OCI-LY3 (cell line): ENCODE results near the gene PADI2.

Experiments
- H2AFZ ChIP-seq: fragments of 200-600, 300-600 bp; shearing (Covaris generic); 2 replicates; pipeline ENCODE4 v1.6.0; 2014; ENCODE audit warnings: antibody characterized with exemption, low read depth, low read length
- H3K27ac ChIP-seq: fragments of 200-600, 300-600 bp; sonication (generic); 2 replicates; pipeline ENCODE4 v1.5.1; 2014; ENCODE audit warnings: mild to moderate bottlenecking, low read length, moderate library complexity, mixed read lengths
- H3K27me3 ChIP-seq: fragments of 200-600, 300-600 bp; sonication (generic); 2 replicates; pipeline ENCODE4 v1.6.1; 2014; ENCODE audit warnings: low read depth, low read length, mixed read lengths
- H3K36me3 ChIP-seq: fragments of 200-600, 300-600 bp; sonication (generic); replicated peaks from 2 replicates; pipeline ENCODE3; 2014; ENCODE audit warnings: low read depth, low read length, mixed read lengths
- H3K4me1 ChIP-seq: fragments of 300-600, 200-600 bp; sonication (generic); 2 replicates; pipeline ENCODE4 v1.6.1; 2014; ENCODE audit warnings: low read length, mixed read lengths
- H3K4me2 ChIP-seq: fragments of 200-600, 300-600 bp; sonication (generic); 2 replicates; pipeline ENCODE4 v1.6.1; 2014; ENCODE audit warnings: low read length, mixed read lengths
- H3K4me3 ChIP-seq: fragments of 300-600, 200-600 bp; sonication (generic); 2 replicates; pipeline ENCODE4 v1.5.1; 2014; ENCODE audit warnings: antibody characterized with exemption, mild to moderate bottlenecking, low read length, moderate library complexity
- H3K79me2 ChIP-seq: fragments of 300-600, 200-600 bp; shearing (Covaris generic); 2 replicates; pipeline ENCODE4 v1.6.1; 2014; ENCODE audit warnings: mild to moderate bottlenecking, low read length, mixed read lengths
- H3K9ac ChIP-seq: fragments of 300-600, 200-600 bp; shearing (Covaris generic); 2 replicates; pipeline ENCODE4 v1.6.0; 2014; ENCODE audit warnings: mild to moderate bottlenecking, low read length, moderate library complexity
- H3K9me3 ChIP-seq: fragments of 200-600, 300-600 bp; shearing (Covaris generic); 2 replicates; pipeline ENCODE4 v1.6.1; 2014; ENCODE audit warnings: low read length, mixed read lengths; ENCODE audit not compliant: insufficient read depth
- H4K20me1 ChIP-seq: fragments of 200-600, 300-600 bp; sonication (generic); 2 replicates; pipeline ENCODE4 v1.6.1; 2016; ENCODE audit warnings: low read length, mixed read lengths; ENCODE audit not compliant: insufficient read depth
- EZH2phosphoT487 ChIP-seq: fragments of 200-600 bp; shearing (Covaris generic); IDR thresholded peaks from 2 replicates; pipeline ENCODE4 v1.6.1; 2018; ENCODE audit warnings: antibody characterized with exemption, mixed run types, low read depth
- TF ChIP-seq, protein P1 (sequence below): fragments of 200-600, 300-600 bp; sonication (generic); IDR thresholded peaks from 2 replicates; pipeline ENCODE4 v1.5.1; 2014; ENCODE audit warnings: antibody characterized with exemption, low read length, low read depth

Gene PADI2

DNA sequence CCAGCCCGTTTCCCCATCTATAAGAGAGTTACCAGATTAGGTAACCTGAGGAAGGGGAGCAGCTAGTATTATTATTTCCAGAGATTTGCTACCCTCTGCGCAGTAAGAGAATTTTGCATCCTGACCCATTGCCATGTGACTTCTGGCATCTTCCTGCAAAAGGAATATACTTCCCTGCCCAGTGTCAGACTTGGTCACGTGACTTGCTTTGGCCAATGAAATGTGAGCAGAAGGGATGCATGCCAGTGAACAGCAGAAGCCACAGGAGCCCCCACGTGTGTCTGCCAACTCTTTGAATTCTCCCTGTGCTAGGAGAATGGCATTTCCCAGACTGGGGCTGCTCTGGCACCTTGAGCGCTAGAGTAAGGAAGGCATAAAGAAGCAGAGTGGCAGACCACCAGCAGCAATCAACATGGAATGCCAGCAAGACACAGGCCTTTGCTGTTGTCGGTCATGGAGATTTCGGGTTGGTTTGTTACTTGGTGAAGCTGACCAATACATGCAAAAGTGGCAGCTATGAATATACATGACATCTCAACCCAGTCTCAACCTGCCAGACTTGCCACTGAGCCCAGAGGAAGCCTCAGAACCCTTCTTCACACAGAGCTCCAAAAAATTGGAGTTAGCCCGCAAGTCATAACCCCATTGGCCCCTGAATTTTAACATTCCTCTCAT lies 39.0 kb downstream of the PADI2 start:
- no peak overlapping the region for H2AFZ ChIP-seq
- H3K4me1 ChIP-seq = peaks cover 6% of the 10 kb centered on the region
- H3K27ac ChIP-seq = no peak overlapping the region
- H3K36me3 ChIP-seq = no peaks in the 10 kb centered on the region
- TF ChIP-seq, protein P1, sequence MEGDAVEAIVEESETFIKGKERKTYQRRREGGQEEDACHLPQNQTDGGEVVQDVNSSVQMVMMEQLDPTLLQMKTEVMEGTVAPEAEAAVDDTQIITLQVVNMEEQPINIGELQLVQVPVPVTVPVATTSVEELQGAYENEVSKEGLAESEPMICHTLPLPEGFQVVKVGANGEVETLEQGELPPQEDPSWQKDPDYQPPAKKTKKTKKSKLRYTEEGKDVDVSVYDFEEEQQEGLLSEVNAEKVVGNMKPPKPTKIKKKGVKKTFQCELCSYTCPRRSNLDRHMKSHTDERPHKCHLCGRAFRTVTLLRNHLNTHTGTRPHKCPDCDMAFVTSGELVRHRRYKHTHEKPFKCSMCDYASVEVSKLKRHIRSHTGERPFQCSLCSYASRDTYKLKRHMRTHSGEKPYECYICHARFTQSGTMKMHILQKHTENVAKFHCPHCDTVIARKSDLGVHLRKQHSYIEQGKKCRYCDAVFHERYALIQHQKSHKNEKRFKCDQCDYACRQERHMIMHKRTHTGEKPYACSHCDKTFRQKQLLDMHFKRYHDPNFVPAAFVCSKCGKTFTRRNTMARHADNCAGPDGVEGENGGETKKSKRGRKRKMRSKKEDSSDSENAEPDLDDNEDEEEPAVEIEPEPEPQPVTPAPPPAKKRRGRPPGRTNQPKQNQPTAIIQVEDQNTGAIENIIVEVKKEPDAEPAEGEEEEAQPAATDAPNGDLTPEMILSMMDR = no peak
- no peak for TF ChIP-seq EZH2phosphoT487
- H4K20me1 ChIP-seq = no peaks in the 10 kb centered on the region
- no peak overlapping the region for H3K4me3 ChIP-seq
- H3K4me2 ChIP-seq = no peak overlapping the region
- no peaks in the 10 kb centered on the region for H3K79me2 ChIP-seq
- no peaks in the 10 kb centered on the region for H3K9me3 ChIP-seq
- H3K27me3 ChIP-seq = no peaks in the 10 kb centered on the region
- H3K9ac ChIP-seq = no peak overlapping the region

DNA sequence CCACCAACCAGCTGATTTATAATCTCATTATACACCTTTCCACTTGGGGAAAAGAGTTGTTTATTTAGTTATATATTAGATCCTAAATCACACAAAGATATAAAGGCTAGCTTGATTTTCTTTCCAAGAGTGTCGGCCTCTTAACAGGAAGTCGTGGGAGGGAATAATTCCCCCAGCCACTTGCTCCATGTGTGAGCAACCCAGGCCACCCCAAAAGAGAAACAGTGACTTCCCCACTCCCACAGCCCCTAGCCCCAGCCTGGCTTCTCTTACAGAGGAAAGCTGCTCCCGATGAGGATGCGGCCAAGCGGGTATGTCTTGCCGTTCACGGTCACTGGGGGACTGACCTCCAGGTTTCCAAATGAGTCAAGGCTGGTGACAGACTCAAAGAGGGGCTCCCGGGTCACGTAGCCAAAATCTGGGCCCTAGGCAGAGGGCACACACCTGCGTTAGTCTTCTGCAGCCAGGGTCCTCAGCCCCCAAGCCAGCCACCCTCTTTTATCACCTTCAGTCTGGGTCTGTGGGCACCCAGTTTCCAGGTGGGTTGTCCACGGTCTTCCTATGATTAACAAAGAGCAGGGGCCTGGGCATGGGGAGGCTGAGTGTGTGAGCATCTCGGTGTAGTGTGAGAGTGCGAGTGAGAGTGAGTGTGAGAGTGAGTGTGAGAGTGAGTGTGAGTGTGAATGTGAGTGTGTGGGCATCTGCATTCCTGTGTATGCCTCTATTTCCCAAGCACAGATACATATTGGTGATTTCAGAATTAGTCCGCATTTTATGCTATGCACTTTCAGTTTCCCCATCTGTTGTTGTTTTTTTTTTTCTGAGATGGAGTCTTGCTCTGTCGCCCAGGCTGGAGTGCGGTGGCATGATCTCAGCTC lies 40.0 kb downstream of the PADI2 start:
- TF ChIP-seq EZH2phosphoT487 = no peak
- TF ChIP-seq, protein P1 = no peak

DNA sequence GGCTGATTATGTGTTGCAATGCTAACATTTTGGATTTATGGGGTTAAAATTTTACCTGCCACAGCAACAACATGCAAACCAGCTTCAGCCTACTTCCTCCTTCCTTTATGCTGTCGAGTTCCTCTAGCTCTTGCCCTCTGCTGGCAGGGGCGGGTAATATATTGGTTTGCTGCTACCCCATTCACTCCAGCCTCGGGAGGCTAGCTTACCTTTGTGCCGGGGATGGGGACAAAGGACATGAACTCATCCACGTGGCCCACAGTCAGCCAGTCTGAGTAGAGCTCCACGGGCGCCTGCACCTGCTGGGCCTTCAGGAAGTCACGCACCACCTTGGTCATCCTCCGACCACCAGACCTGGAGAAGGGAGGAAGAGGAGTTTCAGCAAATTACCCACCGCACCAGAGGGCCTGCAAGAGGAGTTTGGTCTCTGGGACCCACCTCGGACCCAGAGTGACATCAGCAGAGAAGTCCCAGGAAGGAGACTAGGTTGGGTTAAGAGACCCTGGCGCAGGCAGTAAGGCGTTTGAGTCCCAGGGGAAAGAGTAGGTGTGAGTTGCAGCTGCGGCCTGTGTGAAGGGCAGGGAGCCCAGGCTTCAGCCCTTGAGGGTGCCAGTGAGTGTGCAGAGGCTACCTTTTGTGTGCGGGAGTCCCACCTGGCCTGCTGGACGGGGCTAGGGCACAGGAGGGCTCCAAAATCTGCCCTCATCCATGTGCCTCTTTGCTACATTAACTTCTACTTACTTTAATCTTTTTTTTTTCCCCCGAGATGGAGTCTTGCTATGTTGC lies 43.6 kb downstream of the PADI2 start:
- no peak for TF ChIP-seq EZH2phosphoT487
- TF ChIP-seq, protein P1 = peak; percentile 53
- Histone ChIP-seq H3K9ac (peak overlapping the region; percentile 58), H3K4me2 (peak overlapping the region; percentile 88), H3K27ac (peak overlapping the region; percentile 54), H3K27me3 (no peaks in the 10 kb centered on the region), H4K20me1 (no peaks in the 10 kb centered on the region), H3K4me1 (peaks cover 12% of the 10 kb centered on the region), H3K9me3 (no peaks in the 10 kb centered on the region), H3K4me3 (peak overlapping the region; percentile 65), H2AFZ (peak overlapping the region; percentile 98), H3K79me2 (no peaks in the 10 kb centered on the region), H3K36me3 (no peaks in the 10 kb centered on the region)

More for the DNA sequence above, 40.0 kb downstream of the PADI2 start:
- Histone ChIP-seq H3K36me3 (no peaks in the 10 kb centered on the region), H2AFZ (no peak overlapping the region), H3K4me2 (no peak overlapping the region), H4K20me1 (no peaks in the 10 kb centered on the region), H3K27ac (no peak overlapping the region), H3K27me3 (no peaks in the 10 kb centered on the region), H3K9me3 (no peaks in the 10 kb centered on the region), H3K9ac (no peak overlapping the region), H3K4me3 (no peak overlapping the region), H3K79me2 (no peaks in the 10 kb centered on the region), H3K4me1 (peaks cover 12% of the 10 kb centered on the region)
